Activated CD4-positive, alpha-beta T cell treated with anti-CD3 and anti-CD28 coated beads, Interleukin-2, amount 50 U/mL, for 48 hours (primary cell): ENCODE measurements around the gene TMTC2.

Source experiments
- DNase-seq, 2 experiments: peaks; one replicate each; pipeline ENCODE4 v3.0.0-alpha.2; 2020

Gene TMTC2

GRCh38 chr12:83039413-83039812 lies 352.7 kb downstream of the TMTC2 start:
- DNase-seq: no peak

GRCh38 chr12:83040339-83040738 lies 353.6 kb downstream of the TMTC2 start:
- DNase-seq: no peak

GRCh38 chr12:83040991-83041390 lies 354.3 kb downstream of the TMTC2 start:
- DNase-seq: no peak

GRCh38 chr12:83042441-83043200 lies 355.9 kb downstream of the TMTC2 start:
- no peak for DNase-seq

GRCh38 chr12:83044736-83045135 lies 358.0 kb downstream of the TMTC2 start:
- DNase-seq: no peak

- DNase-seq: no peak
Measured at GRCh38 chr12:83046019-83046418, 359.3 kb downstream of the TMTC2 start.

GRCh38 chr12:83049306-83049705 lies 362.6 kb downstream of the TMTC2 start:
- no peak for DNase-seq

GRCh38 chr12:83052890-83053541 lies 366.3 kb downstream of the TMTC2 start:
- DNase-seq: no peak

GRCh38 chr12:83057436-83057835 lies 370.7 kb downstream of the TMTC2 start:
- no peak for DNase-seq

GRCh38 chr12:83059107-83059506 lies 372.4 kb downstream of the TMTC2 start:
- no peak for DNase-seq

GRCh38 chr12:83065562-83065961 lies 378.9 kb downstream of the TMTC2 start:
- no peak for DNase-seq

- DNase-seq: no peak
Measured at GRCh38 chr12:83067981-83068380, 381.3 kb downstream of the TMTC2 start.

GRCh38 chr12:83074358-83074894 lies 387.7 kb downstream of the TMTC2 start:
- DNase-seq: no peak

GRCh38 chr12:83075471-83075870 lies 388.8 kb downstream of the TMTC2 start:
- DNase-seq: no peak

GRCh38 chr12:83077041-83077440 lies 390.3 kb downstream of the TMTC2 start:
- no peak for DNase-seq

GRCh38 chr12:83082690-83083276 lies 396.1 kb downstream of the TMTC2 start:
- no peak for DNase-seq

GRCh38 chr12:83083616-83084015 lies 396.9 kb downstream of the TMTC2 start:
- no peak for DNase-seq

GRCh38 chr12:83084516-83085234 lies 398.0 kb downstream of the TMTC2 start:
- DNase-seq: no peak

- DNase-seq: no peak
Measured at GRCh38 chr12:83086023-83086422, 399.3 kb downstream of the TMTC2 start.

- no peak for DNase-seq
Measured at GRCh38 chr12:83089575-83089974, 402.9 kb downstream of the TMTC2 start.

- no peak for DNase-seq
Measured at GRCh38 chr12:83092129-83092528, 405.4 kb downstream of the TMTC2 start.

- no peak for DNase-seq
Measured at GRCh38 chr12:83092606-83093005, 405.9 kb downstream of the TMTC2 start.

- DNase-seq: no peak
Measured at GRCh38 chr12:83093426-83093825, 406.7 kb downstream of the TMTC2 start.
